CD14-positive monocyte (primary cell): Measurements from ENCODE around the gene KCNB1. TPM values are rescaled to one million over a fixed set of nuclear protein-coding genes. Genes with fewer than 3 reads are reported as not detected.

Experiments
- DNase-seq, 3 donors: peaks; one replicate each; pipeline ENCODE4 v3.0.0-alpha.2; 2011 to 2022
- H2AFZ ChIP-seq: 2 replicates; pipeline ENCODE4 v1.6.0; 2012; ENCODE audit warnings: mild to moderate bottlenecking, low read depth, low read length, inconsistent platforms; ENCODE audit not compliant: insufficient read depth, poor library complexity, severe bottlenecking
- H3K27ac ChIP-seq, 2 donors: 1 replicate in 1 of 2; 2 replicates in 1 of 2; pipeline ENCODE4 v1.5.1; 2012 to 2013; ENCODE audit warnings: low read length in 2 of 2, control low read depth in 1 of 2, inconsistent platforms in 1 of 2, low read depth in 1 of 2, mild to moderate bottlenecking in 1 of 2
- H3K27me3 ChIP-seq, 2 donors: one replicate each; pipeline versions ENCODE4 v1.6.0 to v1.6.1; 2011 to 2013; ENCODE audit warnings: low read length in 2 of 2; ENCODE audit not compliant: control insufficient read depth in 2 of 2, insufficient read depth in 2 of 2
- H3K36me3 ChIP-seq, 2 donors: replicated peaks in 1 of 2; 1 replicate in 1 of 2; 2 replicates in 1 of 2; pipeline versions ENCODE4 v1.5.1 to v1.6.1; 2012 to 2013; ENCODE audit warnings: low read length in 2 of 2, control low read depth in 1 of 2, inconsistent platforms in 1 of 2, mild to moderate bottlenecking in 1 of 2; ENCODE audit not compliant: insufficient read depth in 2 of 2, control insufficient read depth in 1 of 2
- H3K4me1 ChIP-seq, 2 donors: 1 replicate in 1 of 2; 2 replicates in 1 of 2; pipeline versions ENCODE4 v1.5.1 to v1.6.1; 2012 to 2013; ENCODE audit warnings: low read length in 2 of 2, control low read depth in 1 of 2, inconsistent platforms in 1 of 2, mild to moderate bottlenecking in 1 of 2, moderate library complexity in 1 of 2; ENCODE audit not compliant: insufficient read depth in 2 of 2, control insufficient read depth in 1 of 2
- H3K4me2 ChIP-seq: replicated peaks from 2 replicates; pipeline ENCODE3; 2012; ENCODE audit warnings: low read length, moderate library complexity, mild to moderate bottlenecking; ENCODE audit not compliant: poor library complexity, severe bottlenecking; ENCODE audit errors: extremely low read depth
- H3K4me3 ChIP-seq, 3 experiments: fragments of 200-600 bp in 1 of 3; sonication (generic) in 1 of 3; replicated peaks in 1 of 3; 1 replicate in 2 of 3; 2 replicates in 1 of 3; pipeline ENCODE4 v1.5.1; 2011 to 2013; ENCODE audit warnings: low read length in 3 of 3, mild to moderate bottlenecking in 3 of 3, control low read depth in 2 of 3, low read depth in 2 of 3, inconsistent platforms in 1 of 3, moderate library complexity in 1 of 3
- H3K79me2 ChIP-seq: 2 replicates; pipeline ENCODE4 v1.6.0; 2012; ENCODE audit warnings: mild to moderate bottlenecking, control low read depth, inconsistent platforms, low read length, moderate library complexity; ENCODE audit not compliant: insufficient read depth
- H3K9ac ChIP-seq: 2 replicates; pipeline ENCODE4 v1.6.0; 2017; ENCODE audit warnings: low read length, mild to moderate bottlenecking; ENCODE audit not compliant: insufficient read depth, poor library complexity, severe bottlenecking
- H3K9me3 ChIP-seq, 2 donors: replicated peaks in 1 of 2; 1 replicate in 1 of 2; 2 replicates in 1 of 2; pipeline versions ENCODE4 v1.5.1 to v1.6.1; 2012 to 2013; ENCODE audit warnings: low read length in 2 of 2, control low read depth in 1 of 2; ENCODE audit not compliant: control insufficient read depth in 1 of 2, insufficient read depth in 1 of 2
- H4K20me1 ChIP-seq: 2 replicates; pipeline ENCODE4 v1.6.0; 2012; ENCODE audit warnings: mild to moderate bottlenecking, low read length, control low read depth, moderate library complexity; ENCODE audit not compliant: insufficient read depth
- H3K27ac Mint-ChIP-seq, 7 donors: one replicate each; pipeline ENCODE4 v1.8.0; 2020; ENCODE audit warnings: mild to moderate bottlenecking in 7 of 7, mixed read lengths in 7 of 7, moderate library complexity in 6 of 7, inconsistent platforms in 2 of 7
- H3K27me3 Mint-ChIP-seq, 3 donors: one replicate each; pipeline ENCODE4 v1.8.0; 2021 to 2022; ENCODE audit warnings: low read depth in 3 of 3, mild to moderate bottlenecking in 3 of 3, mixed read lengths in 3 of 3, moderate library complexity in 3 of 3, inconsistent platforms in 1 of 3
- H3K36me3 Mint-ChIP-seq, 2 donors: one replicate each; pipeline ENCODE4 v1.8.0; 2020; ENCODE audit warnings: mixed read lengths in 2 of 2, inconsistent platforms in 1 of 2, mild to moderate bottlenecking in 1 of 2
- H3K4me1 Mint-ChIP-seq: one replicate; pipeline ENCODE4 v1.8.0; 2020; ENCODE audit warnings: mild to moderate bottlenecking, mixed read lengths
- H3K4me3 Mint-ChIP-seq, 2 donors: one replicate each; pipeline ENCODE4 v1.8.0; 2020; ENCODE audit warnings: mild to moderate bottlenecking in 2 of 2, mixed read lengths in 2 of 2, moderate library complexity in 1 of 2
- H3K9me3 Mint-ChIP-seq, 7 donors: one replicate each; pipeline ENCODE4 v1.8.0; 2020 to 2022; ENCODE audit warnings: mixed read lengths in 7 of 7, mild to moderate bottlenecking in 6 of 7, moderate library complexity in 6 of 7, inconsistent platforms in 2 of 7
- CTCF ChIP-seq: fragments of 200-600 bp; IDR thresholded peaks from one replicate; pipeline ENCODE4 v1.8.0; 2022; ENCODE audit warnings: antibody characterized with exemption, mild to moderate bottlenecking
- WGBS: methylation state at CpG from one replicate; pipeline ENCODE4 v1.1.5; 2013; ENCODE audit warnings: missing lambda C conversion rate; ENCODE audit not compliant: insufficient coverage; 5-methylcytosine and 5-hydroxymethylcytosine counted together
- intact Hi-C, 2 donors: fragments of 100-400 bp; cut with micrococcal nuclease; formaldehyde crosslinking; loops; one replicate each; pipeline versions ENCODE4 v1.15.0 to v1.15.1; 2023
- polyA plus RNA-seq, 3 donors: library from polyadenylated mRNA; depleted of rRNA in 1 of 3; unstranded in 2 of 3; stranded (reverse) in 1 of 3; fragments of 300-500 nt in 2 of 3; fragments of >200 nt in 1 of 3; fragmentation: Illumina TruSeq in 2 of 3; gene quantifications; 1 replicate in 2 of 3; 2 replicates in 1 of 3; pipeline ENCODE4 v1.2.3, GENCODE V29; 2012 to 2021

KCNB1 gene
- polyA plus RNA-seq, 3 donors = not detected

DNA sequence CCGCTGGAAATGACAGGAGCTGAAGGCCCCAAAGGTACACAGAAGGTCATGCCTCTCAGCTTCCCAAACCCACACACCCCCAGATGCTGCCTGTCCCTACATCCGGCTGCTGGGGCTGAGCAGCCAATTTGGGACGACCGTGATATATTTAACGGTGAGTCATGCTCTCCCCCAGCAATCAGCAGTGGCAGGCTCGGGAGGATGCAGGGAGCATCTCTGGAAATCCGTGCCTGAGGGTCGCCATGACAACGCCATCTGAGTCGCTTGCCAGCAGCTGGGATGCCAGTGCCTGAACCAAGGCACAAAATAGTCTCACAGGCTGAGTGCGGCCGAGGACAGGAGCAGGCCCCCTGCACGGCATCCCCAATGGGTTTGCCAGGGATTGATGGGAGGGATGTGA lies 57.9 kb downstream of the KCNB1 start:
- Histone ChIP-seq H3K4me3 (no peak overlapping the region), H3K27me3 (no peaks in the 10 kb centered on the region), H3K9ac (no peak overlapping the region), H3K27ac (no peak overlapping the region), H4K20me1 (no peaks in the 10 kb centered on the region), H3K36me3 (no peaks in the 10 kb centered on the region), H3K4me1 (no peaks in the 10 kb centered on the region), H3K79me2 (no peaks in the 10 kb centered on the region), H2AFZ (no peak overlapping the region), H3K4me2 (no peak overlapping the region), H3K9me3 (no peaks in the 10 kb centered on the region)
- Mint-ChIP-seq H3K36me3 (no peaks in the 10 kb centered on the region), H3K4me1 (peaks cover 3% of the 10 kb centered on the region), H3K9me3 (peaks cover 0 to 2% (median 0%) of the 10 kb centered on the region in 7 donors), H3K27ac (no peak overlapping the region), H3K27me3 (peaks cover 5 to 14% (median 9%) of the 10 kb centered on the region in 3 donors), H3K4me3 (no peak overlapping the region)
- TF ChIP-seq CTCF = no peak
- no peak for DNase-seq
- WGBS = 84% methylated on average over 12 of the region's 13 CpGs
- intact Hi-C loops = no loop called here

- H3K27me3 Mint-ChIP-seq = peaks cover 5 to 11% (median 6%) of the 10 kb centered on the region in 3 donors
These were observed 60.3 kb downstream of the KCNB1 start for GRCh38 chr20:49422161-49422560.

More at GRCh38 chr20:49422161-49422560, 60.3 kb downstream of the KCNB1 start:
- H3K27ac ChIP-seq = no peak overlapping the region
- Mint-ChIP-seq H3K27ac (no peak overlapping the region), H3K4me1 (peaks cover 2% of the 10 kb centered on the region), H3K4me3 (no peak overlapping the region), H3K36me3 (no peaks in the 10 kb centered on the region), H3K9me3 (peaks cover 0 to 2% (median 0%) of the 10 kb centered on the region in 7 donors)
- no peaks in the 10 kb centered on the region for H3K27me3 ChIP-seq
- no peaks in the 10 kb centered on the region for H3K9me3 ChIP-seq
- no peaks in the 10 kb centered on the region for H3K4me1 ChIP-seq
- H2AFZ ChIP-seq = no peak overlapping the region
- TF ChIP-seq CTCF = no peak
- 94% methylated on average over 4 of the region's 6 CpGs for WGBS
- no peak for DNase-seq
- no peaks in the 10 kb centered on the region for H3K36me3 ChIP-seq
- H3K79me2 ChIP-seq = no peaks in the 10 kb centered on the region
- H4K20me1 ChIP-seq = no peaks in the 10 kb centered on the region
- intact Hi-C loops = no loop called here
- H3K9ac ChIP-seq = no peak overlapping the region
- no peak overlapping the region for H3K4me2 ChIP-seq
- no peak overlapping the region for H3K4me3 ChIP-seq
